ENCODE measurements around the gene IRF2BP2.
A peak's percentile ranks its signal among the peaks of the same experiment; 100 is the strongest.

Gene IRF2BP2

GRCh38 chr1:234582681-234583301 is 27.2 kb downstream of the IRF2BP2 start:
- DNase-seq = no peak

GRCh38 chr1:234582186-234582585 is 27.8 kb downstream of the IRF2BP2 start:
- no peak for DNase-seq

GRCh38 chr1:234581063-234581714 is 28.8 kb downstream of the IRF2BP2 start:
- DNase-seq = no peak

- DNase-seq = peak; percentile 75
These were observed 30.0 kb downstream of the IRF2BP2 start for GRCh38 chr1:234579967-234580366.

- DNase-seq = no peak
These were observed 31.2 kb downstream of the IRF2BP2 start for GRCh38 chr1:234578735-234579134.

- no peak for DNase-seq
These were observed 31.9 kb downstream of the IRF2BP2 start for GRCh38 chr1:234578087-234578486.

GRCh38 chr1:234573711-234574299 is 36.2 kb downstream of the IRF2BP2 start:
- DNase-seq = no peak

- DNase-seq = no peak
These were observed 37.0 kb downstream of the IRF2BP2 start for GRCh38 chr1:234572966-234573365.

GRCh38 chr1:234571702-234572101 is 38.3 kb downstream of the IRF2BP2 start:
- no peak for DNase-seq

- DNase-seq = no peak
These were observed 39.5 kb downstream of the IRF2BP2 start for GRCh38 chr1:234570329-234571120.

- no peak for DNase-seq
These were observed 41.6 kb downstream of the IRF2BP2 start for GRCh38 chr1:234568345-234568744.

- DNase-seq = no peak
These were observed 44.8 kb downstream of the IRF2BP2 start for GRCh38 chr1:234565132-234565531.

GRCh38 chr1:234564035-234565029 is 45.6 kb downstream of the IRF2BP2 start:
- no peak for DNase-seq

GRCh38 chr1:234562334-234562733 is 47.6 kb downstream of the IRF2BP2 start:
- DNase-seq = no peak

GRCh38 chr1:234561319-234561718 is 48.7 kb downstream of the IRF2BP2 start:
- no peak for DNase-seq

GRCh38 chr1:234559902-234560676 is 49.9 kb downstream of the IRF2BP2 start:
- DNase-seq = no peak

GRCh38 chr1:234559152-234559901 is 50.7 kb downstream of the IRF2BP2 start:
- peak; percentile 40 for DNase-seq

- DNase-seq = peak; percentile 98
These were observed 51.6 kb downstream of the IRF2BP2 start for GRCh38 chr1:234558330-234558836.

GRCh38 chr1:234556245-234556943 is 53.6 kb downstream of the IRF2BP2 start:
- peak; percentile 40 for DNase-seq

Data from hematopoietic multipotent progenitor cell treated with erythropoietin and hydrocortisone succinate and interleukin-3 and kit ligand, for 6 days (in vitro differentiated cells).